ENCODE data around the gene GAGE12J.

DNA sequence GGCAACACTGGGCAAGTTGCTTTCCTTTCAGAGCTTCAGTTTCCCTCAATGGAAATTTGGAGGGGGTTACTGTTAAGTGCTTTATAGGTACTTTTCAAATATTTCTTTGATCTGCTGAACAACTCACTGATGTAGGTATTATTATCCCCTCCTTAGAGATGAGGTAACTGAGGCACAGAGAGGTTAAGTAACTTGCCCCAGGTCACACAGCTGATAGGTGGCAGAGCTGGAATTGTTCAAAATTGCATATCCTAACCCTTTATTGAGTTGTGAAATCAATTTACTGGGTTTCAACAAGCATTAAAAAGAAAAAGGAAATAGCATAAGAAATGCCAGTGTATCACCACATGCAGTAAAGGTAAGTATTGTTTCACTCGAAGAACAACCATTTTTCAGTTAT lies 45.6 kb upstream of the GAGE12J start:
- TF ChIP-seq, protein P1, sequence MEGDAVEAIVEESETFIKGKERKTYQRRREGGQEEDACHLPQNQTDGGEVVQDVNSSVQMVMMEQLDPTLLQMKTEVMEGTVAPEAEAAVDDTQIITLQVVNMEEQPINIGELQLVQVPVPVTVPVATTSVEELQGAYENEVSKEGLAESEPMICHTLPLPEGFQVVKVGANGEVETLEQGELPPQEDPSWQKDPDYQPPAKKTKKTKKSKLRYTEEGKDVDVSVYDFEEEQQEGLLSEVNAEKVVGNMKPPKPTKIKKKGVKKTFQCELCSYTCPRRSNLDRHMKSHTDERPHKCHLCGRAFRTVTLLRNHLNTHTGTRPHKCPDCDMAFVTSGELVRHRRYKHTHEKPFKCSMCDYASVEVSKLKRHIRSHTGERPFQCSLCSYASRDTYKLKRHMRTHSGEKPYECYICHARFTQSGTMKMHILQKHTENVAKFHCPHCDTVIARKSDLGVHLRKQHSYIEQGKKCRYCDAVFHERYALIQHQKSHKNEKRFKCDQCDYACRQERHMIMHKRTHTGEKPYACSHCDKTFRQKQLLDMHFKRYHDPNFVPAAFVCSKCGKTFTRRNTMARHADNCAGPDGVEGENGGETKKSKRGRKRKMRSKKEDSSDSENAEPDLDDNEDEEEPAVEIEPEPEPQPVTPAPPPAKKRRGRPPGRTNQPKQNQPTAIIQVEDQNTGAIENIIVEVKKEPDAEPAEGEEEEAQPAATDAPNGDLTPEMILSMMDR (IDR thresholded peaks at IDR 0.05): no peak
- no peak for TF ChIP-seq POLR2A (IDR thresholded peaks at IDR 0.05)
